NCI-H510A (cell line): ENCODE measurements around the gene SH3GLB2.

Experiments used
- DNase-seq: peaks from one replicate; lab custom pipeline; 2025; lab: John Stamatoyannopoulos, UW

The SH3GLB2 gene

DNA sequence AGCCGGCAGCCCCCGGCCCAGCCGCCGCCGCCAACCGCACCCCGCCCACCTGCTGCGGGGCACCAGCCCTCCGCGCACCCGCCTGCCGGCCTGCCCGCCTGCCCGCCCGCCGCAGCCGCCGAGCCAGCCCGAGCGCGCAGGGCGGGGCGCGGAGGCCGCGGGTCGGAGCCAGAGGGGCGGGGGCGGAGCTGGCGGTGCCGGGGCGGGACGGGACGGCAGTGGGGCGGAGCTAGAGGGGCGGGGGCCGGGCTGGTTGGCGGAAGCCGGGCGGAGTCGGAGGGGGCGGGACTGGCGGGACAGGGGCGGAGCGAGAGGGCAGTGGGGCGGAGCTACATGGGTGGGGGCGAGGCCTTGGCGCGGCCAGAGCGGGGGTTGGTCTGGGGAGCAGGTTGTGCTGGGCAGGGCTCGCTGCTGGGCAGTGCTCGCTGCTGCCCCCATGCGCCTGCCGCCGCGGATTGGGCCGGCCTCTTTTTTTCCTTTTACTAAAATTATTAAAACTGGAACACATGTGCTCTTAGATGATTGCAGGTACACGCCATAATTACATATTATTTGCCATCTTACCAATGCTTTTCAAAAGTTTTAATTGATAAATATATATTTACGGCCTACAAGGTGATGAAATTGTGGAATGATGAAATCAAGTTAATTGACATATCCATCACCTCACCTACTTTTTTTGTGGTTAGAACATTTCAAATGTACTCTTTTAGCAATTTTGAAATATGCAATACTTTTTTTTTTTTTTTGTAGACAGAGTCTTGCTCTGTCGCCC is at the start of gene SH3GLB2:
SH3GLB2 (minus strand) TSS at position 140 of the 775 bp plus-strand sequence. CDS start 177 bp downstream, outside the sequence.
- peak; percentile 64 for DNase-seq

- no peak for DNase-seq
Measured at GRCh38 chr9:129077236-129077635, 49.1 kb upstream of the SH3GLB2 start.

DNA sequence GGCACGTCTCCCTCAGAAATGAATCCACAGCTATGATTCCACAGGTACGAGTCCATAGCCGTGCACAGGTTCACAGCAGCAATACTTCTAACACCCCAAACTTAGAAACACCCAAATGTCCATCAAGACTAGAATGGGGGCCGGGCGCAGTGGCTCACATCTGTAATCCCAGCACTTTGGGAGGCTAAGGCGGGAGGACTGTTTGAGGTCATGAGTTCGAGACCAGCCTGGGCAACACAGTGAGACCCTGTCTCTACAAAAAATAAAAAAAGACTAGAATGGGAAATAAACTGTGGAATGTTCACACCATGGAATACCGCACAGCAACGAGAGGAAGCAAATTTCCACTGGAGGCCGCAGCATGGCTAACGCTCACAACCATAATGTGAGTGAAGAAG is 48.5 kb upstream of the SH3GLB2 start:
- DNase-seq = no peak

- no peak for DNase-seq
Measured at GRCh38 chr9:129075996-129076639, 48.0 kb upstream of the SH3GLB2 start.

- no peak for DNase-seq
Measured at GRCh38 chr9:129074106-129074505, 46.0 kb upstream of the SH3GLB2 start.

DNA sequence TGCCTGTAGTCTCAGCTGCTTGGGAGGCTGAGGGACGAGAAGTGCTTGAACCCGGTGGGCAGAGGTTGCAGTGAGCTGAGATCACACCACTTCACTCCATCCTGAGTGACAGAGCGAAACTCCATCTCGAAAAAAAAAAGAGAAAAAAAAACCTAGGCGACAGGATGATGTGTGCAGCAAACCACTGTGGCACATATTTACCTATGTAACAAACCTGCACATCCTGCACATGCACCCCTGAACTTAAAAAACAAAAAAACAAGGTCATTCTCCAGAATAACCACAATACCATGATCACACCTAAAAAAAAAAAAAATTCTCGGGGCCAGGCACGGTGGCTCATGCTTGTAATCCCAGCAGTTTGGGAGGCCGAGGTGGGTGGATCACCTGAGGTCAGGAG is 45.3 kb upstream of the SH3GLB2 start:
- DNase-seq = no peak

GRCh38 chr9:129072171-129072570 is 44.0 kb upstream of the SH3GLB2 start:
- no peak for DNase-seq

DNA sequence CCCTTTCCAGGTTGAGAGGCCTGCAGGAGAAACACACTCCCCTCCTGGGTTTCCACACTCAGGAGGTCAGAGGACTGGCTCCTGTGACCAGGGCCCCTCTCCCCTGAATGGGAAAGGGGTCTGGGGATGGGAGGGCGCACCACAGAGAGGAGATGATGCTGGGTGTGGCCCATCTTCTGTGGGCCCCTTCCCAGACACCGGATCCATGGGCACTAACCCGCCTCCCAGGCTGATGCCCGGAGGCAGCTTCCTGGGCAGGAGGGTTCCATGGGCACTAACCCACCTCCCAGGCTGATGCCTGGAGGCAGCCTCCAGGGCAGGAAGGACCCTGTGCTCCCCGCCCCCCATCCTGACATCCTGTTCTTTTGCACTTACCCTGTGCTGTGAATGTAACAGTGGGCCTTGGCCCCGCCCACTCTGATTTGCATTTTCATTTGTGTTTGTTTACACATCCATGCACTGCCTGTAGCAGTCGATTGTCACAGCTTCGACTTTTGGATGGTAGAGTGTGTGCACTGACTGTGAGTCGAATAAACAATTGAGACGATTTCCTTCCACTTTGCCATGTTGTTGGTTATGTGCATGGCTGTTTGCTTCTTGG is 43.5 kb upstream of the SH3GLB2 start:
- no peak for DNase-seq

GRCh38 chr9:129070696-129071525 is 42.8 kb upstream of the SH3GLB2 start:
- no peak for DNase-seq

- DNase-seq = no peak
Measured at GRCh38 chr9:129069862-129070641, 41.9 kb upstream of the SH3GLB2 start.

GRCh38 chr9:129068990-129069861 is 41.1 kb upstream of the SH3GLB2 start:
- DNase-seq = no peak

DNA sequence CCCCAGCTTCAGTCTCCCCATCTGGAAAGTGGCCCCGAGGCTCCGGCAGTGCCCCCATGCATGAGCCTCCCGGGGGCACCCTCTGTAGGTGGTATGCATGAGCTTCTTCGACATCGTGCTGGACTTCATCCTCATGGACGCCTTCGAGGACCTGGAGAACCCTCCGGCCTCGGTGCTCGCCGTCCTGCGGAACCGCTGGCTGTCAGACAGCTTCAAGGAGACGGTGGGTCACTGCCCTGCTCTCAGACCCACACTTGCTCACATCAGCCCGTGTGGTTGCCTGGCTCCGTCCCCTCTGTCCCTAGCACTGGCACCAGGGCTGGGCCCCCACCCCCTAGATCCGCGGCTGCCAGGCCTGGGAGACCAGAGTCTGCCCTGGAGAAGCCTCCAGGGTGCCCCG is 40.0 kb upstream of the SH3GLB2 start:
- DNase-seq = no peak

DNA sequence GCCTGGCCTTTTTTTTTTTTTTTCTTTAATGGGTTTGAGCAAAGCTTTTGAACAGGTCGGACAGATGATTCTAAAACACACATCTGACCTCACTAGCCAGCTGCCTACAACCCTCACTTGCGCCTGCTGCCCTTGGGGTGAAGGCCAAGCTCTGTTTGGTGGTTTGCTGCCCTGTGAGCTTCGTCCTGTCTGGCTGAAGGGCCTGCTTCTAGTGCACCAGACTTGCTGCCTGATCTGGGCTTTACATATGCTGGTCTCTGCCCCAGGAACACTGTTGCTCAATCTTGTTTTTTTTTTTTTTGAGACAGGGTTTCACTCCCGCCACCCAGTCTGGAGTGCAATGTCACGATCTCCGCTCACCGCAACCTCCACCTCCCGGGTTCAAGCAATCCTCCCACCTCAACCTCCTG is 36.4 kb upstream of the SH3GLB2 start:
- no peak for DNase-seq

GRCh38 chr9:129063061-129063460 is 34.9 kb upstream of the SH3GLB2 start:
- no peak for DNase-seq

DNA sequence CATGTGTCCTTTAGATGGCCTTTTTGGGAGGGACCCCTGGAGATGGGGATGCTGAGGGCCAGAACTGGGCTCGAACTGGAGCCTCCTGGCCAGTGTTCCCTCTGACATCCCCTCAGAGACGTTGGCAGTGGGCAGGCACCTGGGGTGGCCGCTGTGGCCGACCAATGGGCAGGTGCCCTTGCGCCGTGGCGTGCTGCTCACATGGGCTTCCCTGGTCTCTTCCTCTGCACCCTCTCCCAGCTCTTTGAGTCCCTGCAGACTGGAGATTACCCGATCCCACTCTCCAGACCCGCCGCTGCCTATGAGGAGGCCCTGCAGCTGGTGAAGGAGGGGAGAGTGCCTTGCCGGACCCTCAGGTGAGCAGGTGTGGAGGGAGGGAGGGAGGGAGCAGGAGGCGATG is 32.9 kb upstream of the SH3GLB2 start:
- DNase-seq = no peak

DNA sequence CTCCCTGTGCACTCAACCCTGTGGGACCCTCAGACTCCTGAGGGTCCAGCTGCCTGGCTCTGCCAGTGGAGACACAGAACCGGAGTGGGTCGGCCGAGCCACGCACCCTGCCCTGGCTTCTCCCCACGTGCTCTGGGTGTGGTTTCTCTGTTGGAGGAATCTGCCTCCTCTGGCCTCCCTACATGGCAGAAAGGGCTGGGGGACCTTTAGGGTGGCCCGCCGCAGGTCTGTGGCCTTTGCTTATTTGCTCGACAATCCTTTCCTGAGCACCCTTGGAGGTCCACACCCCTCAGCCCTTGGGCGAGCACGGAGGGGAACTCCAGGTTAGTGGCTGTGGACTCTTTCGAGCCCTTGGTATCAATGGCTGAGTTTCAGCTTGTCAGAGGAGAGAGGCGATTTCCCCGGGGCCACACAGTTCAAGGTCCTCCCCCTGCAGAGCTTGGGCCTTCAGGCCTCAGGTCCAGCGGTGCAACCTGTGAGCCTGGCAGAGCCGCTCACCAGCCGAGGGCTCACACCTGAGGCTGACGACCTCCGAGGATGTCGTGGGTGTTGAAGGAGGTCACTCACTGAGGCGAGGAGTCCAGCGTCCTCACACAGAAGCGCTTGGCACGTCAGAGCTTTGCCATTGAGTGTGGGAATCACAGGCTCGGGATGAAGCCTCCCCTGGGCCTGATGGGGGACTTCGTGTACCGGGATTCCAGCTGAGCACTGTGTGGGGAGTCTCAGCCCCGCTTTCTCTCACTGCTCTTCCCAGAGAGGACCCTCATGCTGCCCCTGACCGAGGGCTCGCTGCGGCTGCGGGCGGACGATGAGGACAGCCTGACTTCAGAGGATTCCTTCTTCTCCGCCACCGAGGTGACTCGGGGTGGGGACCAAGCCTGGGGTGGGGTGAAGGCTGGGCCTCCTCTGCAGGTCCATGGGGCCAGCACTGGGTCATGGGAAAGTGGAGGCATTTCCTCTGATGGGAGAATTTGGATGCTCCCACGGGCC is 32.0 kb upstream of the SH3GLB2 start:
- DNase-seq = no peak

DNA sequence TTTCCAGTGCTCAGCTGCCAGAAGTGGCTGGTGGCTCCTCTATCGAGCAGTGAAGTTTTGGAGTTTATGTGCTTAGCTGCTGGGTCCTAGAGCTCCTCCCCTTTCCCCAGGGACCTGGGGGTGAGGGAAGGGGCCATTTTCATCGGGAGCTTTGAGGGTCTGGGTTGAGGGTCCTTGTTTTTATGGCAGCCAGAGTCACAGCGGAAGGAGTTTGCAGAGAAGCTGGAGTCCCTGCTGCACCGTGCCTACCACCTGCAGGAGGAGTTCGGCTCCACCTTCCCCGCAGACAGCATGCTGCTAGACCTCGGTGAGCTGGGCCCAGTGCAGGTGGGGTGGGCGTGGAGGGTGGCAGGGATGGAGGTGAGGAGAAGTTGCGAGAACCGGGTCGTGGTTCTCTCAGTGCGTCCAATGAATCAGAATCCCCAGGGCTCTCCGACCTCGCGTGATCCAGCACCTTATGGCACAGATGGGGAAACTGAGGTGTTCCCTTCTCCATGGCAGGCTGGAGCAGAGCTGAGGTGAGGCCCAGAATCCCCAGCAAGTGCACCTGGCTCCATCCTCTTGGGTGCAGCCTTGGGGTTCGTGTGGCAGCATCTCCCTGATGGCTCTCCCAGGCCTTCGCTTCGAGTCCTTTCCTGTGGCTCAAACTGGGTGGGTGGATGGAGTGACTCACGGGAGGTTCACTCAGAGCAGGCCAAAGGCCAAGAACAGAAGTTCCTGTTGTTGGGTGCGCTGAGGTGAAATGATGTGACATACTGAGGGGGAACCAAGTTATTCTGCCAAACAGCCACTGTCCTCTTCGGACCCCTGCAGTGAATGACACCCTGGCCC is 31.0 kb upstream of the SH3GLB2 start:
- DNase-seq = no peak

- DNase-seq = no peak
Measured at GRCh38 chr9:129054163-129054851, 26.2 kb upstream of the SH3GLB2 start.
